ENCODE results near the gene ZBTB17. TPM values are rescaled to one million over a fixed set of nuclear protein-coding genes. Genes with fewer than 3 reads are reported as not detected.

The ZBTB17 gene
- total RNA-seq, 1 donor from 2014 or later, result 23.9 TPM

DNA sequence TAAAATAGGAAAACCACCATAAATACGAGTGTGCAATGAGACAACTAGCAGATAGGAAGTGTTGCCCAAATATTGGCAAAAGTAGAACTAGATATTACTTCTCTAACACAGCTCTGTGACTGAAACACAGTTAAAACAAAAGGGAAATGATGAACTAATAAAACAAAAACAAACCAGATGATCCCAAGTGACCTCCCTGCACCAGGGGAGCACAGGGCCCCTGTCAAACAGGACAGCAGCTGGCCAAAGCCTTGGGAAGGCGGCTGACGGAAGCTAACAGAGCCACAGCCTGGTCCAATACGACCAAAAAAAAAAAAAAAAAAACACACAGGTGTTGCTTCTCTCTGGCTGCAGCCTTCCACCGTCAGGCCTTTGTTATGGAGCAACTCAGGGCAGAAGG lies 17.8 kb downstream of the ZBTB17 start:
- Mint-ChIP-seq H3K4me1 (ENCODE audit: low read depth) (peaks cover 48% of the 10 kb centered on the region), H3K27me3 (ENCODE audit: low read depth) (no peaks in the 10 kb centered on the region), H3K4me3 (ENCODE audit: unreplicated experiment) (no peak overlapping the region), H3K27ac (ENCODE audit: unreplicated experiment) (peak overlapping the region; percentile 43), H3K9me3 (ENCODE audit: low read depth) (no peaks in the 10 kb centered on the region), H3K36me3 (ENCODE audit: low read depth) (no peaks in the 10 kb centered on the region)
- no peak for DNase-seq (ENCODE audit: low spot score)
- TF ChIP-seq, protein P1, sequence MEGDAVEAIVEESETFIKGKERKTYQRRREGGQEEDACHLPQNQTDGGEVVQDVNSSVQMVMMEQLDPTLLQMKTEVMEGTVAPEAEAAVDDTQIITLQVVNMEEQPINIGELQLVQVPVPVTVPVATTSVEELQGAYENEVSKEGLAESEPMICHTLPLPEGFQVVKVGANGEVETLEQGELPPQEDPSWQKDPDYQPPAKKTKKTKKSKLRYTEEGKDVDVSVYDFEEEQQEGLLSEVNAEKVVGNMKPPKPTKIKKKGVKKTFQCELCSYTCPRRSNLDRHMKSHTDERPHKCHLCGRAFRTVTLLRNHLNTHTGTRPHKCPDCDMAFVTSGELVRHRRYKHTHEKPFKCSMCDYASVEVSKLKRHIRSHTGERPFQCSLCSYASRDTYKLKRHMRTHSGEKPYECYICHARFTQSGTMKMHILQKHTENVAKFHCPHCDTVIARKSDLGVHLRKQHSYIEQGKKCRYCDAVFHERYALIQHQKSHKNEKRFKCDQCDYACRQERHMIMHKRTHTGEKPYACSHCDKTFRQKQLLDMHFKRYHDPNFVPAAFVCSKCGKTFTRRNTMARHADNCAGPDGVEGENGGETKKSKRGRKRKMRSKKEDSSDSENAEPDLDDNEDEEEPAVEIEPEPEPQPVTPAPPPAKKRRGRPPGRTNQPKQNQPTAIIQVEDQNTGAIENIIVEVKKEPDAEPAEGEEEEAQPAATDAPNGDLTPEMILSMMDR (IDR thresholded peaks at IDR 0.05), result no peak

DNA sequence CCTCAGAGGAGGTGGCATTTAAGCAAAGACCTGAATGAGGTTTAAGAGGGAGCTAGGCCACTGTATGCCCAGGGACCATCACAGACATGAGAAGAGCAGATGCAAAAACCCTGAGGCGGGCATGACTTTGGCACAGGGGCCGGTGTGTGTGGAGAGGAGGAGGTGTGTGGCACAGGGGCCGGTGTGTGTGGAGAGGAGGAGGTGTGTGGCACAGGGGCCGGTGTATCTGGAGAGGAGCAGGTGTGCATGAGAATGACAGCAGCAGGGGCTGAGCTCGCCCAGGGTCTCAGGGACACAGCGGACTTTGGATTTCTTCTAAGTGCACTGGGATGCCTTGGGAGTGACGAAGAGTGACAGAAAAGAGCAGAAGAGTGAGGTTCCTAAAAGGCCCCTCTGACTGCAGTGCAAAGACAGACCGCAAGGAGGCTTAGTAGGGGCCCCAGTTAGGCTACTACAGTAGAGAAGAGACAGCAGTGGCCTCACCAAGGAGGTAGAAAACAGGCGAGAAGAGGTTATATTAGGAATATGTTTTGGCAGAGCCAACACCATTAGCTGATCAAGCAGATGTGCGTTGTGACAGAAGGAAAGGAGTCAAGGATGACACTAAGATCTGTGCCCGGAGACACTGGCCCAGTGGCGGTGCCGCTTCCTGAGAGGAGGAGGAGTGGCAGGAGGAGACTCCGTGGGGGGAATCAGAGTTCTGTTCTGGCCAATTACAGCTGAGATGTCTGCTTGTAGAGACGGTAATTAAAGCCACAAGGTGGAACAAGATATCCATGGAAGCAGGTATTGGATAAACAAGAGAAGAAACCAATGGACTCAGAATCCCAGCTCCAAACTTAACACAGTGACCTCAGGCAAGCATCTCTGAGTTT lies 18.4 kb downstream of the ZBTB17 start:
- Mint-ChIP-seq H3K9me3 (ENCODE audit: low read depth) (no peaks in the 10 kb centered on the region), H3K27ac (ENCODE audit: unreplicated experiment) (peak overlapping the region; percentile 43), H3K4me3 (ENCODE audit: unreplicated experiment) (no peak overlapping the region), H3K4me1 (ENCODE audit: low read depth) (peaks cover 52% of the 10 kb centered on the region), H3K36me3 (ENCODE audit: low read depth) (no peaks in the 10 kb centered on the region), H3K27me3 (ENCODE audit: low read depth) (no peaks in the 10 kb centered on the region)
- TF ChIP-seq, protein P1 (IDR thresholded peaks at IDR 0.05), result peak; percentile 59
- no peak for DNase-seq (ENCODE audit: low spot score)

DNA sequence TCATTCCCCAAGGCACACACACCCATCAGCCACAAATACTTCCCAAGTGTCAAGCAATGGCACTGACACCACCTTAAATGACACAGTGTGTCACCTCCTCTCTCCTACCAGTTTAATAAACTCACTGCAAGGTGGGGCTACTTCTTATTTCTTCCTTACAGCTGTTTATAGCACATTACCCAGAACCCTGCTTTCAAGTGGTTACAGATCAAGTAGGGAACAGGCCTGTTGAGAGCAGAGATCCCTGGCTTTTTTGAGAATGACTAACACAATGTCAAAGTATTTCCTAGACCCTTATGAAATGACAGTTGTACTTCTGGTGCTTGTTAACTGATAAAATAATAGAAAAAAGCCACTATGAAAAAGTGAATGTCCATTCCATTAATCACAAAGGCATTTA lies 19.8 kb downstream of the ZBTB17 start:
- Mint-ChIP-seq H3K4me1 (ENCODE audit: low read depth) (peaks cover 65% of the 10 kb centered on the region), H3K27me3 (ENCODE audit: low read depth) (no peaks in the 10 kb centered on the region), H3K9me3 (ENCODE audit: low read depth) (no peaks in the 10 kb centered on the region), H3K27ac (ENCODE audit: unreplicated experiment) (peak overlapping the region; percentile 63), H3K4me3 (ENCODE audit: unreplicated experiment) (no peak overlapping the region), H3K36me3 (ENCODE audit: low read depth) (no peaks in the 10 kb centered on the region)
- no peak for DNase-seq (ENCODE audit: low spot score)
- TF ChIP-seq, protein P1 (IDR thresholded peaks at IDR 0.05), result no peak

DNA sequence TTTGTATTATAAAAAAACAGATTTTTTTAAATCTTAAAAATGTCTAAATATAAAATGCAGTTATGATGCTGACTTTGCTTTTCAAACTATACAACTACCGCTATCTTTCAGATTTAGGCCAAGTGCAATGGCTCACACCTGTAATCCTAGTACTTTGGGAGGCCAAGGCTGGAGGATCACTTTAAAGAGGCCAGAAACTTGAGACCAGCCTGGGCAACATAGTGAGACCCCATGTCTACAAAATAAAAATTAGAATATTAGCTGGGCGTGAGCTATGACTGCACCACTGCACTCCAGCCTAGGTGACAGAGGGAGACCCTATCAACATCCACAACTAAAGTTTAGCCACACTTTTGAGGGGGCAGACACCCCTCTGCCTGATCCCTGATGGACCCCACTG lies 20.3 kb downstream of the ZBTB17 start:
- H3K4me1 Mint-ChIP-seq (ENCODE audit: low read depth), result peaks cover 71% of the 10 kb centered on the region
- no peak overlapping the region for H3K4me3 Mint-ChIP-seq (ENCODE audit: unreplicated experiment)

DNA sequence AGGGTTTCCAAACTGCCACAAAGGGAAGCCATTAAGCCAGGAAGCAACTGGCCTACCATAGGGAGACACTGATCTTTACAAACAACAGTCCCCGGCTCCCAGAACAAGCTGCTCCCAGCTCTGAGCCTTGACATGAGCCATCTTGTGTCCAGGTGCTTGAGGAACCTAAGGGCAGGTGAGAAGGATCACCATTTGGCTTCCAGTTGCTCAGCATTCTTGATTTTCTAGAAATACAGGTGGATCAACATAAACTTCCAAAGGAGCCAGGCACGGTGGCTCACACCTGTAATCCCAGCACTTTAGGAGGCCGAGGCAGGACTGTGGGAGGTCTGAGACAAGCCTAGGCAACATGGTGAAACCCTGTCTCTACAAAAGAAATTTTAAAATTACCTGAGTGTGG lies 21.6 kb downstream of the ZBTB17 start:
- Mint-ChIP-seq H3K36me3 (ENCODE audit: low read depth) (no peaks in the 10 kb centered on the region), H3K27ac (ENCODE audit: unreplicated experiment) (no peak overlapping the region), H3K9me3 (ENCODE audit: low read depth) (no peaks in the 10 kb centered on the region), H3K27me3 (ENCODE audit: low read depth) (no peaks in the 10 kb centered on the region), H3K4me3 (ENCODE audit: unreplicated experiment) (no peak overlapping the region), H3K4me1 (ENCODE audit: low read depth) (peaks cover 83% of the 10 kb centered on the region)
- no peak for DNase-seq (ENCODE audit: low spot score)
- TF ChIP-seq, protein P1 (IDR thresholded peaks at IDR 0.05), result no peak

More for the DNA sequence above, 20.3 kb downstream of the ZBTB17 start:
- Mint-ChIP-seq H3K36me3 (ENCODE audit: low read depth) (no peaks in the 10 kb centered on the region), H3K27me3 (ENCODE audit: low read depth) (no peaks in the 10 kb centered on the region), H3K27ac (ENCODE audit: unreplicated experiment) (peak overlapping the region; percentile 63), H3K9me3 (ENCODE audit: low read depth) (no peaks in the 10 kb centered on the region)
- DNase-seq (ENCODE audit: low spot score), result no peak
- TF ChIP-seq, protein P1 (IDR thresholded peaks at IDR 0.05), result no peak

All from chondrocyte (in vitro differentiated cells).